HG02610 (cell line): ENCODE measurements around the gene LMTK2.
"Not testable (repeated sequence)": the region's sequence is repeated elsewhere in the genome, so short reads cannot be mapped to it uniquely, and the experiment has no call there.

Experiments used
- ATAC-seq: cut with Tn5 transposase; IDR thresholded peaks from one replicate; pipeline ENCODE4 v1.9.1; 2021; ENCODE audit warnings: mild to moderate bottlenecking, moderate library complexity; ENCODE audit not compliant: unreplicated experiment

The LMTK2 gene

GRCh38 chr7:98102170-98102569 is 4.5 kb upstream of the LMTK2 start:
- no peak for ATAC-seq

- no peak for ATAC-seq
Observed at GRCh38 chr7:98105942-98106544, 619 bp upstream of the LMTK2 start.

- no peak for ATAC-seq
Observed at GRCh38 chr7:98107313-98107721, 655 bp downstream of the LMTK2 start.

DNA sequence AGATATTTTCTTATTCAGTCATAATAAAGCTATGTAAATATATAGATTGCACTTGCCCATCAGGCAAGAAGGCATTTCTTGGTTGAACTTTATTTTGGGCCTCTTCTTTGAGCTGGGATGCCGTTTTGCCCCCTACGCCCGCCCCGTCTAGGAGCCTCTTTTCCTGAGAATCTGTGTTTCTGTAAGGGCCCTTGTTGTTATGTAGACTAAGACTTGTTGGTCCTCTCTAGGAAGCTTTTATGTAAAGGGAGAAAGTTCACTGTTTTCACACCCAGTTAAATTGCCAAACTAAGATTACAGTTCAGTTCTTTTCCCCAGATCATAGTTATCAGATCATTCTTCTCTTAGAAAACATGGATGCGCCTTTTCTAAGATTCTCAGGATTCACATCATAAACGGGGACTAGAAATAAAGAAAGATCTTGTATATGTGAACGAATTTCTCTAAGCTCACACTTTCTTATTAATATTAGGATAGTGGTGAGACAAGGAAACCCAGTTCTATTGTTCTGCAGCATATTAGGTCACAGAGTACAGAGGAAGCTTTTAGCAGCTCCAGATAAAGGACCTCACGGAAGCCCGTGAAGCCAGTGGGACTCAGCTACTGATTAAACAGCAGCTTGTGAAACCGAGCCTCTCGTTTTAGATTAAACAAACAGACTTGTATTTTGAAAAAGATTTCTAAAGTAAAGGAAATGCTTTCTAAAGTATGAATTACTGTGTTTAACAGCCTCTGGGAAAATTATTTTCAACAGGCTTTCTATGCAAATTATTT is 3.8 kb downstream of the LMTK2 start:
- no peak for ATAC-seq

DNA sequence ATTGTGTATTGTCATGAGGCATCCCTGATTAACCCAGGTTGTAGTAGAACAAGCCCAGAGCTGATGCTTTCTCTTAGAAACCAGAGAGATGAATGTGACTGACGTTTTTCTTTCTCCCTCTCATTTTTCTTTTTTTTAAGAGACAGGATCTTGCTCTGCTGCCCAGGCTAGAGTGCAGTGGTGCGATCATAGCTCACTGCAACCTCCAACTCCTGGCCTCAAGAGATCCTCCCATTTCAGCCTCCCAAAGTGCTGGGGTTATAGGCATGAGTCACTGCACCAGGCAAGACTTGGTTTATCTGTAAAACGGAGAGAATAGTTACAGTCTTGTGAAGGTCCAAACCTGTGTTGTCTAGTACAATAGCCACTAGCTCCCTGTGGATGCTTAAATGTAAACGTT is 5.4 kb downstream of the LMTK2 start:
- ATAC-seq = no peak

- no peak for ATAC-seq
Observed at GRCh38 chr7:98115746-98116525, 9.3 kb downstream of the LMTK2 start.

GRCh38 chr7:98116656-98117461 is 10.2 kb downstream of the LMTK2 start:
- ATAC-seq = no peak

GRCh38 chr7:98119256-98119918 is 12.7 kb downstream of the LMTK2 start:
- no peak for ATAC-seq

- ATAC-seq = no peak
Observed at GRCh38 chr7:98120559-98120958, 13.9 kb downstream of the LMTK2 start.

DNA sequence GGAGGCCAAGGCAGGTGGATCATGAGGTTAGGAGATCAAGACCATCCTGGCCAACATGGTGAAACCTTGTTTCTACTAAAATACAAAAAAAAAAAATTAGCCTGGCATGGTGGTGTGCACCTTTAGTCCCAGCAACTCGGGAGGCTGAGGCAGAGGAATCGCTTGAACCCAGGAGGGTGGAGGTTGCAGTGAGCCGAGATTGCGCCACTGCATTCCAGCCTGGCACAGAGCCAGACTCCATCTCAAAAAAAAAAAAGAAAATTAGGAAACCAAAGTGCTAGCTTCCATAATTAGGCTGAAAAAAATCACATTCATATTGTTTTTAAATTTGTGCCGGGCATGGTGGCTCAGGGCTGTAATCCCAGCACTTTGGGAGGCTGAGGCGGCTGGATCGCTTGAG is 14.7 kb downstream of the LMTK2 start:
- not testable (repeated sequence) for ATAC-seq

- no peak for ATAC-seq
Observed at GRCh38 chr7:98123365-98123696, 16.7 kb downstream of the LMTK2 start.

DNA sequence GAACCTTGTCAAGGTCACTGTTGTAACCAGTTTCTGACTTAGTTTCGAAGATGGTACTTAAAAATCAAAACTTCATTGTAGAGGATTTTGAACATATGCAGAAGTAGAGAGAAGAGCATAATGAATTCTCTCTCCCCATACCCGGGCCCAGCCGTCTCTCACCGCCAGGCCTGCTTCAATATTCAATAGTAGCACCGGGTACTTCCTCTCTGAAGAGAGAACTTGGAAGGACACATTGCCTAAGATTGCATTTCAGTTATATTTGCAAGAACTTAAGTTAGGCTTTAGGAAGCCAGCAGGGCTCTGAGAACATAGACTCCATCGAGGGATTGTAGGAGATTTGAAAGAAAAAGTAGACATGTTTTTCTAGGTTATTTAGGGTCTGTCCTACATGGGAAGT is 19.1 kb downstream of the LMTK2 start:
- no peak for ATAC-seq

DNA sequence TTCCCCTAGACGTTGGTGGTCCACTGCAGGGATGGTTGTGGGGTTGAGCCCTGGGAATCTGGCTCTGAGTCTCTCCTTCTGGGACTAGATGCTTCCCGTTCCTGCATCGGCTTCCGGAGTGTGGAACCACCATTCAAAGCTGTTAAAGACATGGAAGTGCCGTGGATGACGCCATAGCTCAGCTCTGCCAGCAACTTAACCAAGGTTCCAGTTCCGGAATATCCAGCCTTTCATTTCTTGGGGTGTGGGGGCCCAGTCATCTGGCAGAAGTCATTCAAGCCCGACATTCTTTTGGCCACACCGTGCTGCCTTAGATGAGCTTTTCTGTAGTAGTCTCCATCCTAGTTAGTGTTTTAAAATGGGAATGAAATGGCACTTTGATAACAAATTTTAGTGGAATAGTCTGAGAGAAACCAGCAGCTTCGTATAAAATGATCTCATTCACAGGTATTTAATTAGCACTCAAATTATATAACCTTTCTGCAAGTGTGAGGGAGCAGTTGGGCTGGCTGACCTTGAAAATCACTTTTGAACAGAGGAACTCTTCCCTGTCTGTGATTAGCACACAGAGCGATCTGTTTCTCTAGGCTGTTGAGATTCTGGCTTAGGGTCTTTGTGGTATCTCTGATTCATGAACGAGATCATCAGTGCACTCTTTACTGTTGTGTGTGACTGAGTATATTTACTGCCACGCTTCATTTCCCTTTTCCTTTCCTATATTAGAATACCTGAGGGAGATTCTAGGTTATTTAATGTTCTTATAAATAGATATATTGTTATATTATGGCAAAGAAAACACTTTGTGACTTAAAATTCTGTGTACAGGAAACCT is 19.9 kb downstream of the LMTK2 start:
- no peak for ATAC-seq

- no peak for ATAC-seq
Observed at GRCh38 chr7:98128346-98128745, 21.7 kb downstream of the LMTK2 start.

DNA sequence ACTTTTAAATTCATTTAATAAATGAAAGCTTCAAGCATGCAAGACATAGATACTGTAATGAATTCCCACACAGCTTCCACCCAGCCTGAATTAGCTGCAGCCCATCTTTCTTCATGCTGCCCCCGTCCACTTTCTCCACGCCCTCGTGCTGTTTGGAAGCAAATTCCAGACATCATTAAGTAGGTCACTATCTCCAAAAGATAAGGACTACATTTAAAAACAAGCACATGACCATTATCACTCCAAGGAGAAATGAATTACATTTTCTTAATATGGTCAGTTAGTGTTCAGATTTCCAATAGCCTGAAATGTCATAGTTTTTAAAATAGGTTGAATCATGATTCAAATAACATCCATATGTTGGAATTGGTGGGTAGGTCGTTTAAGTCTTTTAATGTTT is 24.3 kb downstream of the LMTK2 start:
- ATAC-seq = no peak

DNA sequence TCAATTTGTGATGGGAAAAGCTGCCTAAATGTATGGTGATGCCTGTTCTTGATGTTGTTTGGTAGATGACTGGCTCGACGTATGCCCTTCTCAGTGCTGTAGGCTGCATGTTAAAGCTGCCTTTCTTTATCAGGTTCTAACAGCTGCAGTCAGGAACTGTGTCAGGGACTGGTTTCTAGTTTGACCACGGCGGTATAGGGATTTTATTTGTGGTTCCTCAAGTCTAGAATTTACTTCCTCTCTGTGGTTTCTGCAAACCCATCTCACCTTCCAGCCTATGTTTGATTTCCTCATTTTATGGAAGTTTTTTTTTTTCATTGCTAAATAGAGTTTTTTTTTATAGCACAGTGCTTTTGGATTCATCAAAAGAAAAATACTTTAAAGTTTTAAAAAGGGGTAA is 26.5 kb downstream of the LMTK2 start:
- ATAC-seq = peak; percentile 68

DNA sequence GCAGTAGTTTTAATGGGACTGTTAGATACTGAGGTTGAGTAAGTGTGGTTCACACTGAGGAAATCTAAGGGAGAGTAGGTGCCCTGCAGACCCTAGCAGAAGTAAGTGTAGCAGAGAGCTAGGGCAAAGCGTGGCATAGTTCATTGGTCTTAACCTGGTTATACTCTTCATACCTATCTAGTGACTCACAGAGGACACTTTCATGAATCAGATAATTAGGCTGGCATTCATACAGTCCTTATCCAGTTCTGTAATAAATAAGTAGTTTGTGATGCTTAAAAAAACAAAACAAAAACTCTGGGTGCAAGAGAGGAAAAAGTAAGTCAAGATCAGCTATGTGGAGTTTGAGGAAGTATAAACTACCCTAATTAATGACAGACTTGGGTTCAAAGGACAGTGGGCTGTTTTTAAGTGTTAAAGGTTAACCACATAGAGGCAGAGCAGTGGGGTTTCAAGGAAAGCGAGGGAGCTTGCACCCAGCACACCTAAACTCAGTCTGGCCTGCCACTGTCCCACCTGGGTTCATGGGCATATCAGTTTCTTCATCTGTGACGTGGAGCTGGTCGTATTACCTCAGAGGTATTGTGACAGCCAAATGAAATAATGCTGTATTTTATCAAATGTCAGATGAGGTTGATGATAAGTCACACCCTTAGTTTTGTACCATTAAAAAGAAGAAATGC is 27.1 kb downstream of the LMTK2 start:
- peak; percentile 7 for ATAC-seq

DNA sequence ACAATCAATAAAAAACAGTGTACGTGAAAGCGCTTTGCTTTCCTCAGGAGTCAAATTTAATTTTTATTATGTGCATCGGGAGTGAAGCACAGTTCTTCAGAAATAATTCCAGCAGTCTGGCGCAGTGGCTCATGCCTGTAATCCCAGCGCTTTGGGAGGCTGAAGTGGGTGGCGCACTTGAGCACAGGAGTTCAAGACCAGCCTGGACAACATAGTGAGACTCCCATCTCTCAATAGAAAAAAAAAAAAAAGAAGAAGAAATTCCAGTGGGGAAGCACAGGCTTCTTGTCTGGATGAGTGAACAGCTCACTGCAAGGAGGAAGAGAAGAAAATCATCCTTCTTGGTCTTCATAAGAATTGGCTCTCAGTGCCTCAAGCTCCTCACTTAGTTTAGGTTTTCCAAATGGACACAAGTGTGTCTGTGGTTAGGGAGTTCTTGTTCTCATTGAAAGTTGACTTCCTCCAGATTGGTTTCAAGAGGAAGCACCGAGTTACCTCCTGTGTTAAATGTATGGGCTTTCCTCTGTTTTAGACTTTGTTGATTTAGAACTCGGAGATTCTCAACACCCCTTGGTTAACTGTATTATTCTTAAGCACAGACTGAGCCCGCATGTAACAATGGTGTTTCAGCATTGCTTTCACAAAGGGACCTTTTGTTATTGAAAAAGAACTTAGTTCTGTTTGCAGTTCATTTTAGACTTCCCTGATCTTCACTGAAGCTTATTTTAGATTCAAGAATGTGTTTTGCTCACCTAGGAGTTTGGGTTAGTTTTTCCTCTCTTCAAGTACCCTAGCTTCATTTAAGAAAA is 28.0 kb downstream of the LMTK2 start:
- ATAC-seq = no peak
